Bone marrow (tissue), 2 donors: ENCODE measurements around the gene PPIH.
A peak's percentile ranks its signal among the peaks of the same experiment; 100 is the strongest.
"Not testable (repeated sequence)": the region's sequence is repeated elsewhere in the genome, so short reads cannot be mapped to it uniquely, and the experiment has no call there.

Source experiments
- DNase-seq, 2 donors: peaks; one replicate each; lab custom pipeline; 2025; lab: John Stamatoyannopoulos, UW

Gene PPIH

GRCh38 chr1:42682484-42682738 lies 24.2 kb downstream of the PPIH start:
- DNase-seq = not testable (repeated sequence)

GRCh38 chr1:42682739-42683531 lies 24.7 kb downstream of the PPIH start:
- peak; percentile 37 to 44 for DNase-seq

DNA sequence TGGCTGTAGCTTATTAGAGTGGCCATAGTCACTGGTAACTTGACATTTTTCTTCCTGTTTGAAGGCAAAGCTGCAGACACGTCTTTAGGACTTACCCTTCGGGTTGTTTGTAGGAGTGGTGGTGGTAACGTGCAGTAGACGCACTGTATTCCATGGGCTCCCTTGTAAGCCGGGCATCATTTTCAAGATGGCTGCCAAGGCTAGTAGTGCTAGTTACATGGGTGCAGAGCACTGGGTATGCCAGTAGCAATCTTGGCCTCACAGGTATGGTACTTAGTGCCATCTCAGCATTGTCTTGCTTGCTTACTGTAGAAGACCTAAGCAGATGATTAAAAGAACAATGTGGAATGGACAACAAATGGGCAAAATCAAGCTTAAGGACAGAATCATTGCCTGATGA lies 25.9 kb downstream of the PPIH start:
- no peak for DNase-seq

DNA sequence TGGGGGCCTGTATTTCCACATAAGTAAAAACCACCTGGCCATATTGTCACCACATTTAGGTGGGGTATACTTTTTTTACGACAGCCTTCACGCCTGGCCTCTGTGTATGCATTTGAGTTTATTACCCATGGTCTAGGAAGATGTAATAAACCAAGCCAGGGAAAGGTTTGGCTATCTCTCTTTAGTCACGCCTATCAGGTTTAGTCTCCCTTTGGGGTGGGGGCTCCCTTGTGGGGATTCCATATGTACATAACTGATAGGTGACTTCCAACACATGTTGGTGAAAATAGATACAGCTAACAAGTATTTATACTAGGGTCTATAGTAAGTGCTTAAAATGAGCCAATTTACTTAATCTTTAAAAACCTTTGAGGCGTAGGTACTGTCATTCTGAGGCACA lies 28.2 kb downstream of the PPIH start:
- DNase-seq = no peak

DNA sequence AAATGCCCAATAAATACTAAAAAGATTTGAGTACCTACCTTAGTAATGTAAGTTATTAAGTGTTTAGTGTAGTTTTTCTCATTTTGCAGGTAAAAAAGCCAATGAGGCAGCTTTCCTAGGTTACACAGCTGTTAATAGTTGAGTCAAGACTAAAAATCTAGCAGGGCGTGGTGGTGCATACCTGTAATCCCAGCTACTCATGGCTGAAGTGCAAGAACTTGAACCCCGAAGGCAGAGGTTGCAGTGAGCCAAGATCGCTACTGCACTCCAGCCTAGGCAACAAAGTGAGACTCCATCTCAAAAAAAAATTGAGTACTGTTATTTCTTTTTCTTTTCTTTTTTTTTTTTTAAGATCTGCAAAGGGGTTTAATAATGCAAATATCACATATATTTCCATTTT lies 31.7 kb downstream of the PPIH start:
- no peak for DNase-seq

- DNase-seq = no peak
Measured at GRCh38 chr1:42690477-42691156, 32.4 kb downstream of the PPIH start.

DNA sequence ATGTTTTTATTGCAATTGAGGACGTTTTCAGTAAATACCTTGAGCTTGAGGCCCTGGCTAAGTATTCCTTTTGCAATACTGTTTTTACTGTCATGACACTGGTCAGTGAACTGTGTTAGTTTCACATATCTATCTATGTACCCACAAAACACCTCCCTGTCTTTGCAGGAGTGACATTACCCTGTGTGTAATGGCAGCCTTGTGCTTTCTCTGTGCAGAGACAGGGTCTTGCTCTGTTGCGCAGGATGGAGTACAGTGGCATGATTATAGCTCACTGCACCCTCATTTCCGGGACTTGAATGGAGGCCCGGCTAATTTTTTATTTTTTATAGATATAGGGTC lies 32.9 kb downstream of the PPIH start:
- no peak for DNase-seq

DNA sequence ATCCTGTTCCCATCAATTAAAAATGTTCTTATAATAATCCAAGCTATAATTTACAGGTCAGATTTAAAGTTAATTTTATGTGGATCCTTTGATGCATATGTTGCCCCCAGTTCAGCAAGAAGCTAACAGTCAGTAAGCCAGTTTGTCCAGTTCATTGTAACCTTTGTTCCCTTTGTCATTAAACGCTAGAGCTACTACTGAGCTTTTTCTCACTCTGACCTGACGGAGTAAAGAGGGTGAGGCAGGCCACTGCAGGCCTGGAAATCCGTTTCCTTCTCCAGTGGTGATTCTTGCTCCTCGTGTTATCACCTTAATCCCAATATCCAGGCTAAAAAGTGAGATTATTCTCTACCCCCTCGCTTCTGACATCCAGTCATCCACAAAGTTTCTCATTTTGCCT lies 34.2 kb downstream of the PPIH start:
- DNase-seq = no peak

GRCh38 chr1:42692911-42693310 lies 34.7 kb downstream of the PPIH start:
- no peak for DNase-seq

DNA sequence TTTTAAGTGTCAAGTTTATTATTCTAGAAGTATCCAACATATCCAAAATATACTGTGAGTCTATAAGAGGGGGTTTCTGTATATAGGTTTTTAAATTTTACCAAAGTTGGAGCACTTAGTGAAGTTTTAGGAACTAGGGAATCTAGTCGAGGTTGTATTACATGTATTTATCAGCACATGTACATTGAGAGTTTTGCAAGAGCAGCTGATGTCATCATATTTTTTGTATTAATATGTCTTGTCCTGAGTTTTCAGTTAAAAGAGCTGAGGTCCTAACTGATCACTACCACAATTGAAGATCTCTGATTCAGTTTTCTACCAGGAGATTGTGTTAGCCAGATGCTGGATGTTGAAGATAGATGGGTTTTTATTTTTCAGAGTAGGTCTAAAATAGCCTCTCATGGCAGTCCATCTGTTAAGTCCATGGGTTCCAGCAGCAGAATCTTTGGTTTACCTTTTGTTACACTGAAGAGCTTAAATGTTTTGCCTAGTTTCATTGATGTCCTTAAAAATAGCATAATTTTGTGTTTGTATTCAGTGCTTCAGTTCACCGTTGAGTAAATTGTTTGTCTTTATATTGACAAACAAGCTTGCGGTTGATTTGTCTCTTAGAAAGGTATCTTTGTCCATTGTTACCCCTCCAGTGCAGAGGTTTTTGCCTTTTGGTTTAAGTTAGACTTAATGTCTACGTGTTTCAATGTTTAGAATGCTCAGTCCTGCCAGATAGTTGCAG lies 40.0 kb downstream of the PPIH start:
- no peak for DNase-seq

- DNase-seq = no peak
Measured at GRCh38 chr1:42700006-42700405, 41.8 kb downstream of the PPIH start.

- DNase-seq = no peak
Measured at GRCh38 chr1:42703888-42704464, 45.8 kb downstream of the PPIH start.

DNA sequence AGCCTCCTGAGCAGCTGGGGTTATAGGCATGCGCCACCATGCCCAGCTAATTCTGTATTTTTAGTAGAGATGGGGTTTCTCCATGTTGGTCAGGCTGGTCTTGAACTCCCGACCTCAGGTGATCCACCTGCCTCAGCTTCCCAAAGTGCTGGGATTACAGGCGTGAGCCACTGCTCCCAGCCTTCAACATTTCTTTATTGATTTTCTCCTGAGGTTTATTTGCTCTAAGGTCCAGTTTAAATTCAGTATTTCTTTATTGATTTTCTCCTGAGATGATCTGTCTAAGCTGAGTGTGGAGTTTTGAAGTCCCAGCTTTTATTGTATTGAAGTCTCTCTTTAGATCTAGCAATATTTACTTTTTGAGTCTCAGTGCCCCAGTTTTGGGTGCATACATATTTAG lies 54.6 kb downstream of the PPIH start:
- DNase-seq = not testable (repeated sequence)

DNA sequence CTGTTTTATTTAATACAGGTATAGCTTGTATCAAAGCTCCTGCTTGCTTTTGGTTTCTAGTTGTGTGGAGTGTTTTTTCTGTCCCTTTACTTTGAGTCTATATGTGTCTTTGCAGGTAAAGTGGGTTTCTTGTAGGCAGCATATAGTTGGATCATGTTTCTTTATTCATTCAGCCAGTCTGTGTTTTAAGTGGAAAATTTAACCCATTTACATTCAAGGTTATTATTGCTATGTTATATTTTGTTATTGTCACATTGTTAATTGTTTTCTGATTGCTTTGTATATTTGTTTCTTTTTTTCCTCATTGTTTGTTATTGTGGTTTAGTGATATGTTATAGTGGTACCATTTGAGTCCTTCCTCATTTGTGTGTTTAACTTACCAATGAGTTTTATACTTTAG lies 55.1 kb downstream of the PPIH start:
- DNase-seq = no peak

GRCh38 chr1:42714441-42714840 lies 56.2 kb downstream of the PPIH start:
- DNase-seq = not testable (repeated sequence)

- DNase-seq = no peak
Measured at GRCh38 chr1:42720868-42721267, 62.6 kb downstream of the PPIH start.

DNA sequence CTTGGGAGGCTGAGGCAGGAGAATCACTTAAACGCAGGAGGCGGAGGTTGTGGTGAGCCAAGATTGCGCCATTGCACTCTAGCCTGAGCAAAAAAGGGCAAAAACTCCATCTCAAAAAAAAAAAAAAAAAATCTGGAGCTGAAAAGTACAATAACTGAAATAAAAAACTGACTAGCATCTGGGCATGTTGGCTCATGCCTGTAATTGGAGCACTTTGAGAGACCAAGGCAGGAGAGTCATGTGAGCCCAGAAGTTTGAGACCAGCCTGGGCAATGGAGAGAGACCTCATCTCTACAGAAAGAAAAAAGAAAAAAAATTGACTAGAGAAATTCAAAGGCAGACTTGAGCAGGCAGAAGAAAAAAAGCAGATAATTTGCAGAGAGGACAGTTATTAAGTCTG lies 63.7 kb downstream of the PPIH start:
- no peak for DNase-seq

- not testable (repeated sequence) for DNase-seq
Measured at GRCh38 chr1:42722403-42722802, 64.2 kb downstream of the PPIH start.

- no peak for DNase-seq
Measured at GRCh38 chr1:42723511-42723910, 65.3 kb downstream of the PPIH start.

DNA sequence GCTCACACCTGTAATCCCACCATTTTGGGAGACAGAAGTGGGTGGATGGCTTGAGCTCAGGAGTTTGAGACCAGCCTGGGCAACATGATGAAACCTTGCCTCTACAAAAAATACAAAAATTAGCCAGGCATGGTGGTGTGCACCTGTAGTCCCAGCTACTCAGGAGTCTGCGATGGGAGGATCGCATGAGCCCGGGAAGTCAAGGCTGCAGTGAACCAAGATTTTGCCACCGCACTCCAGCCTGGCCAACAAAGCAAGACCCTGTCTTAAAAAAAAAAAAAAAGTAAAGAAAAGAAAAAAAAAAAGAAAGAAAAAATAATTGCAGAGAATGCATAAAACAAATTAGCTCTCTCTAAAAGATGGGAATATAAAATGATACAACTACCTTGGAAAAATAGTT lies 67.6 kb downstream of the PPIH start:
- not testable (repeated sequence) for DNase-seq
